Suprapubic skin (tissue), 4 donors: ENCODE measurements around the gene OR2A42.
"Not testable (repeated sequence)": the region's sequence is repeated elsewhere in the genome, so short reads cannot be mapped to it uniquely, and the experiment has no call there.

ENCODE experiments used
- POLR2A ChIP-seq, 2 donors: fragments of 450-650 bp; IDR thresholded peaks; one replicate each; pipeline ENCODE4 v1.6.1; 2017; ENCODE audit warnings: antibody characterized with exemption in 2 of 2, mild to moderate bottlenecking in 2 of 2, moderate library complexity in 2 of 2
- POLR2AphosphoS5 ChIP-seq, 3 donors: sonication (generic); formaldehyde crosslinking; IDR thresholded peaks; one replicate each; pipeline ENCODE4 v1.6.1; 2017; ENCODE audit warnings: antibody characterized with exemption in 3 of 3
- TF ChIP-seq, protein P1 (sequence below), 2 donors: fragments of 200-600 bp in 1 of 2; fragments of 450-650 bp in 1 of 2; sonication (generic) in 1 of 2; IDR thresholded peaks; one replicate each; pipeline ENCODE4 v1.5.1; 2016 to 2019; ENCODE audit warnings: antibody characterized with exemption in 2 of 2, mild to moderate bottlenecking in 1 of 2, moderate library complexity in 1 of 2

GRCh38 chr7:144281981-144282380, 42.6 kb upstream of the OR2A42 start:
- TF ChIP-seq POLR2AphosphoS5, POLR2A (IDR thresholded peaks at IDR 0.05): not testable (repeated sequence)
- TF ChIP-seq, protein P1, sequence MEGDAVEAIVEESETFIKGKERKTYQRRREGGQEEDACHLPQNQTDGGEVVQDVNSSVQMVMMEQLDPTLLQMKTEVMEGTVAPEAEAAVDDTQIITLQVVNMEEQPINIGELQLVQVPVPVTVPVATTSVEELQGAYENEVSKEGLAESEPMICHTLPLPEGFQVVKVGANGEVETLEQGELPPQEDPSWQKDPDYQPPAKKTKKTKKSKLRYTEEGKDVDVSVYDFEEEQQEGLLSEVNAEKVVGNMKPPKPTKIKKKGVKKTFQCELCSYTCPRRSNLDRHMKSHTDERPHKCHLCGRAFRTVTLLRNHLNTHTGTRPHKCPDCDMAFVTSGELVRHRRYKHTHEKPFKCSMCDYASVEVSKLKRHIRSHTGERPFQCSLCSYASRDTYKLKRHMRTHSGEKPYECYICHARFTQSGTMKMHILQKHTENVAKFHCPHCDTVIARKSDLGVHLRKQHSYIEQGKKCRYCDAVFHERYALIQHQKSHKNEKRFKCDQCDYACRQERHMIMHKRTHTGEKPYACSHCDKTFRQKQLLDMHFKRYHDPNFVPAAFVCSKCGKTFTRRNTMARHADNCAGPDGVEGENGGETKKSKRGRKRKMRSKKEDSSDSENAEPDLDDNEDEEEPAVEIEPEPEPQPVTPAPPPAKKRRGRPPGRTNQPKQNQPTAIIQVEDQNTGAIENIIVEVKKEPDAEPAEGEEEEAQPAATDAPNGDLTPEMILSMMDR (IDR thresholded peaks at IDR 0.05), result not testable (repeated sequence)
